Hepatocyte (in vitro differentiated cells): Measurements from ENCODE around the gene MC3R.

ENCODE experiments used
- CTCF ChIP-seq: fragments of 200-600 bp; sonication (generic); IDR thresholded peaks from 2 replicates; pipeline ENCODE4 v1.5.1; 2016; ENCODE audit warnings: antibody characterized with exemption, mild to moderate bottlenecking; ENCODE audit not compliant: poor library complexity
- EZH2 ChIP-seq: fragments of 200-600 bp; sonication (generic); IDR thresholded peaks from 2 replicates; pipeline ENCODE4 v1.6.1; 2016; ENCODE audit warnings: antibody characterized with exemption, mild to moderate bottlenecking, borderline replicate concordance
- EZH2phosphoT487 ChIP-seq: fragments of 200-600 bp; sonication (generic); IDR thresholded peaks from one replicate; pipeline ENCODE4 v1.6.1; 2018; ENCODE audit warnings: antibody characterized with exemption, mild to moderate bottlenecking, low read depth, moderate library complexity; ENCODE audit not compliant: unreplicated experiment, severe bottlenecking

DNA sequence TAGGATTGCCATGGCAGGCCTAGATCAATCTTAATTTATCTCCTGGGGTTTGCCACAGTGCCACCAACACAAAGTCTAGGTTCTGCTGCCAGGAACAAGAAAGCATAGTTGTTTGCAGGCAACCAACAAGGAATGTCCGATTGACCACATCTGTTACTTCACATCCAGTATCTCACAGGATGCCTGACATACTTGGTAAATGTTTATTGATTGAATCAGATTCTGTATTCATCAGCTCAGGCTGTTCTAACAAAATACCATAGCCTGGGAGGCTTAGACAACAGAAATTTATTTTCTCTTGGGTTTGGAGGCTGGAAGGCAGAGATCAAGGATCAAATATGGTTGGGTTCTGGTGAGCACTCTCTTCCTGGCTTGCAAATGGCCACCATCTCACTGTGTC is 26.3 kb upstream of the MC3R start:
- TF ChIP-seq CTCF (no peak), EZH2 (no peak), EZH2phosphoT487 (no peak)
